NCI-H1930 (cell line): ENCODE measurements around the gene STON1.
"Not testable (repeated sequence)": the region's sequence is repeated elsewhere in the genome, so short reads cannot be mapped to it uniquely, and the experiment has no call there.

Experiments used
- DNase-seq, 2 experiments: peaks; one replicate each; lab custom pipeline; 2025; lab: John Stamatoyannopoulos, UW

STON1 gene, protein sequence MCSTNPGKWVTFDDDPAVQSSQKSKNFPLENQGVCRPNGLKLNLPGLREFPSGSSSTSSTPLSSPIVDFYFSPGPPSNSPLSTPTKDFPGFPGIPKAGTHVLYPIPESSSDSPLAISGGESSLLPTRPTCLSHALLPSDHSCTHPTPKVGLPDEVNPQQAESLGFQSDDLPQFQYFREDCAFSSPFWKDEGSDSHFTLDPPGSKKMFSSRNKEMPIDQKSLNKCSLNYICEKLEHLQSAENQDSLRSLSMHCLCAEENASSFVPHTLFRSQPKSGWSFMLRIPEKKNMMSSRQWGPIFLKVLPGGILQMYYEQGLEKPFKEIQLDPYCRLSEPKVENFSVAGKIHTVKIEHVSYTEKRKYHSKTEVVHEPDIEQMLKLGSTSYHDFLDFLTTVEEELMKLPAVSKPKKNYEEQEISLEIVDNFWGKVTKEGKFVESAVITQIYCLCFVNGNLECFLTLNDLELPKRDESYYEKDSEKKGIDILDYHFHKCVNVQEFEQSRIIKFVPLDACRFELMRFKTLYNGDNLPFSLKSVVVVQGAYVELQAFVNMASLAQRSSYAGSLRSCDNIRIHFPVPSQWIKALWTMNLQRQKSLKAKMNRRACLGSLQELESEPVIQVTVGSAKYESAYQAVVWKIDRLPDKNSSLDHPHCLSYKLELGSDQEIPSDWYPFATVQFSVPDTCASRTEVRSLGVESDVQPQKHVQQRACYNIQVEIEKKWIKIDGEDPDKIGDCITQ

GRCh38 chr2:48530033-48530811 lies at the start of gene STON1:
Gene STON1, plus strand, starts transcription at chr2:48530154. Its CDS starts 50,480 bp downstream, at chr2:48580634.
- DNase-seq, result no peak

- DNase-seq, result no peak
Observed at GRCh38 chr2:48480526-48480925, 49.4 kb upstream of the STON1 start.

GRCh38 chr2:48482313-48482712 lies 47.6 kb upstream of the STON1 start:
- DNase-seq, result no peak

GRCh38 chr2:48482769-48483168 lies 47.2 kb upstream of the STON1 start:
- DNase-seq, result no peak

DNA sequence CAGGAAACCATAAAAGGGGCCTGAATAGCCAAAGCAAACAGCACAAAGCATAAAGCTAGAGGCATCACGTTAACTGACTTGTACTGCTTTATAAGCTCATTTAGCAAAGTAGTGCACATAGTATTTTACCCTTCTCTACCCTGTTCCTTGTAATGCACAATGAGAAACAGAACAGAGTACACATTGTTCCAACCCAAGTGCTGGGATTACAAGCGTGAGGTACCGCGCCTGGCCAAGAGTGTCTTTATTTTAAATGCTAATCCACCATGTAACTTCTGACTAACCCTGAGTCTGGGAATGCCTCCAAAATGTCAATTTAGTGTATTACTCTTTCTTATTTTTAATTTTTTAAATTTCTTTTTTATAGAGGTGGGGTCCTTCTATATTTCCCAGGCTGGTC lies 46.4 kb upstream of the STON1 start:
- no peak for DNase-seq

DNA sequence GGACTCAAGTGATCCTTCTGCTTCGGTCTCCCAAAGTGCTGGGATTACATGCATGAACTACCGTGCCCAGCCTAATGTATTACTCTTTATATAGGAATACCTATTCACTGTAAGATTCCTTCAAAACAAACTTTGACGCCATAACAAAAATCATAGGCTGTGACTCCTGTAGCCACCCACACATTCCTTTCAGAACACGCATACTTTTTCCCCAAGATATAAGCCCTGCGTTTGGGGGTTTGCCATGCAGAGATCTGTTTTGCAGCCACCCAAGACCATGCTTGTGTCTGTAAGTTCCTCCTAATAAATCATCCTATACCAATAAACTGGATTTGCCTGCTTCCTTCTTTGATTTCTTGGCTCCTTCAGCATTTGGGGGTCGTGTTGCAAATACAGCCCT lies 46.0 kb upstream of the STON1 start:
- no peak for DNase-seq

GRCh38 chr2:48488545-48488944 lies 41.4 kb upstream of the STON1 start:
- DNase-seq, result no peak

- no peak for DNase-seq
Observed at GRCh38 chr2:48496849-48497248, 33.1 kb upstream of the STON1 start.

DNA sequence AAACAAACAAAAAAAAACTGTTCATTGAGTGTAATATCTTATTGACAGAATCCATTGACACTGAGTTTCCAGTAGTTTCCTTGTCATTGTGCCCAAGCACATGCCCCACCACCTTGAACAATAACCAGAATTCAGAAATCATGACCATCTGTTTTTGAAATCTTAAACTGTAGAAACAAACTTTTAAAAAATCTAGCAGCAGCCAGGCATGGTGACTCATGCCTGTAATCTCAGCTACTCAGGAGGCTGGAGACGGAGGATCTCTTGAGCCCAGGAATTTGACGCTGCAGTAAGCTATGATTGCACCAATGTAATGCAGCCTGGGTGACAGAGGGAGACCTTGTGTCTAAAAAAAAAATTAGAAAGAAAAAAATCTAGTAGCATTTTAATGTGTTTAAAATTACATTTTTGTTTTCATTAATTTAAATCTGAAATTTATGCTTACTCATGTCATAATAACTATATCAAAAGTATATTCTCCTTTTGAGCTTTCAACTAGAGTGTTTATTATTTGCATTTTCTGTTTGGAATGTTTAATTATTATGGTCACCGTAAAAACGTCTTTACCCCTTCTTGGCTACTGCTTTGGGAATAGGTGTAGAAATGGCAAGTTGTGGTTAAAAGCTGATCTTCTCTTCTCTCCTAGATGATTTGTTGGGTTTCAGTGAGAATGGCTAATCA lies 25.2 kb upstream of the STON1 start:
- DNase-seq, result no peak

- no peak for DNase-seq
Observed at GRCh38 chr2:48507111-48507510, 22.8 kb upstream of the STON1 start.

GRCh38 chr2:48508461-48509124 lies 21.4 kb upstream of the STON1 start:
- DNase-seq, result no peak

DNA sequence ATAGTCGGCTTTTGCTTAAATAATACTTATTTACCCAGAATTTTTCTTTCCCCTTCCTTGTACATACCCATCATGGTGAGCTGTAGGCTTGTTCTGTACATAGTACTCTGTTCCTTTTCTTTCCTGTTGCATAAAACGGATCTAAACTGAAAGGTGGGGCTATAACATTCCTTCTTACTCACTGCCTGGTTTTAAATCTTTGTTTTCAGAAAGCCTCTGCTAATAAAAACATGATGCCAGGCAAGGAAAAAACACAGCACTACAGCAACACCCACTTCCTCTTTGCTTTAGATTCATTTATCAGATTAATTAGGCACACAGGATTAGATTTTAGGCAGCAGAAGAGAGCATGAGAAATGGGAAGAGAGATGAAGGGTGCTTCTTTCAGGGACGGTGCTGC lies 19.6 kb upstream of the STON1 start:
- no peak for DNase-seq

DNA sequence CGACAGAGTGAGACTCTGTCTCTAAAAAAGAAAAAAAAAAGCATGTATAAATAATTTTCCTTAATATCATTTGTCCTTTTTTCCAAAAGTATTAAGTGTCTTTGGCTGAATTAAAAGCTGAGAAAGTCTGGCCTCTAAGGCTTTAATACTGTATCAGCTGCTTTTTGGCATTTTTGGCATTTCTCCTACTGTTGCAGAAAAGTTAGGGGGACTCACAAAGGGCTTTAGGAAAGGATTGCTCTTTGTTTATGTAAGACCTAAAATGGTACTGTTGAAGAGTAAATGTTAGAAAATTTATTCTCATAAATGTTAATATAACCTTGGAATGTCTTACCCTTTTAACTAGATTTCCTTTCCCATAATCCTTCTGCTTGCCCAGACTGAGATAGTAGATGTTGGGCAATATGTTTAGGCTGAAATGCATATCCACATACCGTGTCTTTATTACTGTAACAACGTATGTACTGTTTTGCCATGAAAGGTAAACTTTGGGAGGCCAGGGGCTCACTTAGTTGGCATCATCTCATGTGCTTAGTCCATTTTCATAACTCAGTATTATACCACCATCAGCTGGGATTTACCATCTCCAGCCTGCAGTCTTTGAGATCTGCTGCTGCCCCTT lies 18.0 kb upstream of the STON1 start:
- no peak for DNase-seq

- DNase-seq, result no peak
Observed at GRCh38 chr2:48512571-48512970, 17.4 kb upstream of the STON1 start.

DNA sequence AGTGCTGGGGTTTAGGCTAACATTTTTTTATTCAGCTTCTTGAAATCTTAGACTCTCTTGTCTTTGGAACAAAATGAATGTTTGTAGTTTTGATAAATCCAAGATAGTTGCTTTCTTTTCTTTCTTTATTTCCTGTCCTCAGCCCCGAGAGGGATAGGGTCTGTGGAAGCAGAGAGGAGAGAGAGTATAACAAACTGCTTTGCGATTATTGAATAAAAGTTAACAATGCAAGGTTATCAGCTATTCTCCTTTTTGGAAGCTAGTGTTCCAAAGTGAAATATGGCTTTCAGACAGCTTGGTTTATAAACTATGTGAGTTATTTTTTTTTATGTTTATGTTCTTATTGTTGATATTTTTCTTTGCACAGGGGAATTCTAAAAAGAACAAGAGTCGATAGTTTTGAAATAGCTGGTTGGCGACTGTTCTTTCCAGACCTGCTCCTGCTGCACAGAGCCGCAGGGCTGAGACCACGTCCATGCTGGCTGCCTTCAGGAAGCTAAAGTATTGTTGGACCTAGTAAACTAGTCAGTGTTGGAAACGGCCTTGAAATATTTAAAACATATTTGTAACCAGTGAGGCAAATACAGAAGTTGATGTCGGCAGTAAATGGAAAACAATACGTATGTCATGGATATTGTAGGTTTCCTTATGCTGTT lies 15.5 kb upstream of the STON1 start:
- no peak for DNase-seq

DNA sequence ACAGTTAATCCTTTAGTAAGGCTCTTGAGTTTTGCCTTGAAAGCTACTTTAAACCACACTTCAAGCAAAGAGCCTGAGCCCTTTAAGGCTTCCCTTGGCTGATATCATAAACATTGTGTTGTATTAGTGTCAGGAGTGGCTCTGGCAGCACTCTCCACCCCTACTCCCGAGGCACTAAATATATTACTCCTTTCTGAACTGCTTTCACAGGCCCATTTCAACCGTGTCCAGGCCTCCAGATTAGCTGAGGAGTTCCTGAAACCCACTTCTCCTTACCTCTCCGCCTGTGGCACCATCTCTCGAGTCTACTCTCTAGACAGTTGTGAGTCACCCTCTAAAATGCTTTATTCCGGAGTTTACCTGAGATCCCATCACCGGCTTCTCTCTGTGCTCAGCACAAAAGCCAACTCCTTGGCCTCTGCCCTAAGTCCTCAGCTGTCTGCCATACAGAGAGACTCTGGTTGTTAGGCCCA lies 14.4 kb upstream of the STON1 start:
- no peak for DNase-seq

GRCh38 chr2:48519593-48519992 lies 10.4 kb upstream of the STON1 start:
- DNase-seq, result no peak

DNA sequence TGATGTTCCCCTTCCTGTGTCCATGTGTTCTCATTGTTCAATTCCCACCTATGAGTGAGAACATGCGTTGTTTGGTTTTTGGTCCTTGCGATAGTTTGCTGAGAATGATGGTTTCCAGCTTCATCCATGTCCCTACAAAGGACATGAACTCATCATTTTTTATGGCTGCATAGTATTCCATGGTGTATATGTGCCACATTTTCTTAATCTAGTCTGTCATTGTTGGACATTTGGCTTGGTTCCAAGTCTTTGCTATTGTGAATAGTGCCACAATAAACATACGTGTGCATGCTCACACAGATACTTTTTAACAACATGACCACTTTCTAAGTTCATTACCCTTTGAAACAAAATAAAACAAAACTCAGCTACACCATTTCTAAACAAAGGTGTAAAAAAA lies 5.2 kb upstream of the STON1 start:
- DNase-seq, result not testable (repeated sequence)

DNA sequence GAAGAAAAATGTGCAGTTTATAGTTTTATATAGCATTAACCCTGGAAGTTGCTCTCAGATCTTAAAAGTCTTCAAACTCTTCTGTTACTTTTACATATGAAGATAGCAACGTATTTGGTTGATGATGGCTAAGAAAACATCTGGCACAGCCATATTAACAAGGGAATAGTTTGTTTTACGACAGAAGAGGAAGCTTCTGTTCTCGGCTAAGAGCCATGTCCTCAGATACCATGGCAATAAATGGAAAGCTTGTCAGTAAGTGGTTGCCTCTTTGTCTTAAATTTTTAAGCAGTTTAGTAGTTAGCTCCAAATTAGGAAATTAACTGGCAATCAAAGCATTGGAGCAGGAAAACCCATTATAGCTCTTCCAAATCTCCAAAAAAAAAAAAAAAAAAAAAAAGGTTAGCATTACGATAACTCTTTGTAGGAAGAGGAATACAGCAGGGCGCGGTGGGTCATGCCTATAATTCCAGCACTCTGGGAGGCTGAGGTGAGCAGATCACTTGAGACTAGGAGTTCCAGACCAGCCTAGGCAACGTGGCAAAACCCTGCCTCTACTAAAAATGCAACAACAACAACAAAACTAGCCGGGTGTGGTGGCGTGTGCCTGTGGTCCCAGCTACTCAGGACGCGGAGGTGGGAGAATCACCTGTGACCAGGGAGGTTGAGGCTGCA lies 4.5 kb upstream of the STON1 start:
- no peak for DNase-seq
